Activated CD4-positive, alpha-beta T cell treated with anti-CD3 and anti-CD28 coated beads, Interleukin-2, amount 50 U/mL, for 48 hours (primary cell): ENCODE results near the gene TSSK6.

Experiments used
- DNase-seq, 2 experiments: peaks; one replicate each; pipeline ENCODE4 v3.0.0-alpha.2; 2020

TSSK6 gene

GRCh38 chr19:19514881-19515641 lies at the start of gene TSSK6:
TSSK6 (minus strand) TSS chr19:19515548; CDS start chr19:19515427, 121 bp downstream.
- no peak for DNase-seq

- DNase-seq = no peak
These were observed 48.0 kb upstream of the TSSK6 start for GRCh38 chr19:19563348-19563848.

- peak in 1 of 2 experiments; percentile 30 for DNase-seq
These were observed 47.5 kb upstream of the TSSK6 start for GRCh38 chr19:19562665-19563347.

GRCh38 chr19:19561946-19562664 lies 46.8 kb upstream of the TSSK6 start:
- no peak for DNase-seq

GRCh38 chr19:19559931-19560330 lies 44.6 kb upstream of the TSSK6 start:
- no peak for DNase-seq

DNA sequence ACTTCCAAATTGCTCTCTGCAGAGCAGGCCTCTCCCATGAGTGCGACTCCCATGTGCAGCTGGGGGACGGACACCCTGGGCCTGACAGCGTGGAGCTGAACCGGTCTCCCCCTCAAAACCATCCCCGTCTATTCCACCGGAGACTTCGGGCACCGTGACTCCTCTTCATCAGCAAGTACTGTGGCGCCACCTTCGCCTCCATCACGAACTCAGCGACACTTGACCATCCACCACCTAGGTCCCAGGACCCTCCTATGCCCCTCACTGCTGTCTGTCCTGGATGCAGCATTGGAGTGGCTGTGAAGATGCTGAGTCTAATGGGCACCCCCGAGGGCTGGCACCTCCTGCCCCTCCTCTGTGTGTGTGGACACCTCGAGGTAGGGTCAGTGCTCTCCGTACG lies 43.3 kb upstream of the TSSK6 start:
- no peak for DNase-seq

DNA sequence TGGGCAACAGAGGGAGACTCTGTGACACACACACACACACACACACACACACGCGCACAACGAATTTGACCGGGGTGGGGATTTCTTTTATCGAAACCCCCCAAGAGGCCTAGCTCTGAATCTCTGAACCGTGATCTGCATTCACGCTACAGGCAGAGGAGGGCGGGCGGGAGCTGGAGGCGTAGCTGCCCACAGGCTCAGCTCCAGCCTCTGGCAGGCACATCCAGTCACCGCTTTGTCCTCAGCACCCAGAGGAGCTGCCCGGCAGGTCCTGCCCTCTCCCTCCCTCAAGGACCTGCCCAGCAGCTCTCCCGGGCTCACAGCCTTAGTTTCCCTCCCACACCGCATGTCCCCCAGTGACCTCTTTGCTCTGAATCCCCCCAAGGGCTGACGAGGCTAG lies 42.7 kb upstream of the TSSK6 start:
- DNase-seq = no peak

DNA sequence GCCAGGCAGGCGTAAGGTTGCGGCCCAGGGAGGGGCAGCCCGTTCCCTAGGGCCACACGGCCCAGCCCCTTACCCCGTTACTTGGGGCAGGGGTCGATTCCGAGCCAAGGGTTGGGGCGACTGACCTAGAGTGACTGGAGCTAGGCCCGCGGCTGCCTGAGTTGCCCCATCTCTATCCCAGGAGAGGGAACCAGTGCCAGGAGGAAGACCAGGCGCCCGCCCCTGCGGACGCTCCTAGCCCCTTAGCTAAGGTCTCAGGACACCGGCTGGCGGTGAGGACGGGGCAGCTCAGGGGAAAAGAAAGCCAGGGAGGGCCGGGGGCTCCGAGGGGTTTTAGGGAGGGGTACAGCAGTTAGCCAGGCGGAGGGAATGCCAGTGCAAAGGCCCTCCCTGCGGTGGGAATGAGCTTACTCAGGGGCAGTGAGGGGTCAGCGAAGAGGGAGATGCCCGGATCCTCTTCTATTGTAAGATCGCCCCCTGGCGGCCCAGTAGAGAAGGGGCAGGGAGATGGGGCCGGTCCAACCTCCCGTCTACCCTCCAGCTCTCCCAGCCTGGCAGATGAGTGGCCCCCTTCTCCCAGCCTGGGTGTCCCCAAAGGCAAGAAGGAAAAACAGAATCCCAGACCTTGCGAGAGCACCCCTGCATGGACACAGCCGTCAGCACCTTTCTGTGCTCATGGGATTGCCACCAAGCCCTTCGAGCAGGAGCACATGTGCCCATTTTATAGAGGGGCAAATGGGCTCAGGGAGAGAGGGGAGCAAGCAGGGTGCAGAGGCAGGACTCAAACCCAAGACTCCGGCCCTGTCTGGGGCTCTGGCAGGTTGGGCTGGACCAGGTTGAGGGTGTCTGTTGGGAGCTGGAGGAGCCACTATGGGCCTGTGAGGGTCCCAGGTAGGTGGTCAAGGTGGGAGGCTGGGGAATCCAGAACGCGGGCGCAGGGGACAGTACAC lies 39.0 kb upstream of the TSSK6 start:
- peak; percentile 74 to 79 for DNase-seq

GRCh38 chr19:19553670-19554069 lies 38.3 kb upstream of the TSSK6 start:
- DNase-seq = no peak

GRCh38 chr19:19552798-19553197 lies 37.5 kb upstream of the TSSK6 start:
- DNase-seq = peak; percentile 38 to 46

DNA sequence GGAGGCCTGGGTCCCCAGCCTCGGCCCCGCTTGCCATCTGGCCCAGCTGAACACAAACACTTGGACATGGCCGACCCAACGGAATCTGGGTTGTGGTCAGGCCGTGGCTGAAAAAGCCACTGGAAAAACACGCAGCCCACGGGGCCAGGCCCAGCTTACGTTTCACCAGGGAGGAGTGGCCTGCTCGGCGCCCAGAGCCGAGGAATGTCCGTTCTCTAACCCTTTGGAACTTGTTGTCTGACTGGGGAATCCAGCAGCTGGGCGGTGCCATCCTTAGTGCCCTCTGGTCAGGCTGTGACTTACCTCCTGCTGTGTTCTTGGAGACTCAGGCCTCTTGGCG lies 36.5 kb upstream of the TSSK6 start:
- no peak for DNase-seq

DNA sequence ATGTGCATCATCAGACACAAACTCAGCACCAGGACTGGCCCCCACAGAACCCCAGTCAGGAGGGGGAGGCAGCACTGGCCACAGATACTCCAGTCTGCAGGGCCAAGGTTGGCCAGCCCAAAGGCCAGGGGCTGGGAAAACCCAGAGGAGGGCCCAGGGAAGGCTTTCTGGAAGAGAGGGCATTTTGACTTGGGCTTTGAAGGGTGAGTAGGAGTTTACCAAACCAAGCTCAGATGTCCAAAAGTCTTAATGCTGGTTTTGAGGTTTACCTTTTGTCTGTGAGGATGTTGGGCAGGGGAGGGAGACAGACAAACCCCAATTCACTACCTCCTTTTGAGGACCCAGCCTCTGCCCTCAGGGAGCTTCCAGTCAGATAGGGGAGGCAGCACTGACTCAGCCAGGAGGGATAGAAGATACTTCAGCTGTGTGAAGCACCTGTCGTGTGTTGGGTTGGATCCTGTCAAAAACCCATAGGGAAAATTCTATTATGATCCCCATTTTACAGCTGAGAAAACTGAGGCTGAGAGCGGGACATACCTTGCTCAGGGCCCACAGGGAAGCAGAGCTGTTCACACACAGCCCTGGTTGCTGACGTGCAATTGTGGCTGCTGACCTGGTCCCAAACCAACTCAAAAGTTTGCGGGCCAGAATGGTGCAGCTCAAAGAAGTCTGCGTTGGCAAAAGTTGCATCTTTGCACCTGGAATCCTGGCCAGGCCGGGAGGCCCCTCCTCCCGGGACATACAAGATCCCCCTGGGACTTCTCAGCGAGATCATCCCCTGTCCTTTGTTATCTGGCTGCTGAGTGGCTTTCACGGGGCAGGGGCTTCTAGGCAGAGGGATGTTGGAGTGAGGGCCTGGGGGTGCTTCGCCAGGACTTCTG lies 35.9 kb upstream of the TSSK6 start:
- DNase-seq = no peak

GRCh38 chr19:19550485-19550929 lies 35.2 kb upstream of the TSSK6 start:
- DNase-seq = no peak

DNA sequence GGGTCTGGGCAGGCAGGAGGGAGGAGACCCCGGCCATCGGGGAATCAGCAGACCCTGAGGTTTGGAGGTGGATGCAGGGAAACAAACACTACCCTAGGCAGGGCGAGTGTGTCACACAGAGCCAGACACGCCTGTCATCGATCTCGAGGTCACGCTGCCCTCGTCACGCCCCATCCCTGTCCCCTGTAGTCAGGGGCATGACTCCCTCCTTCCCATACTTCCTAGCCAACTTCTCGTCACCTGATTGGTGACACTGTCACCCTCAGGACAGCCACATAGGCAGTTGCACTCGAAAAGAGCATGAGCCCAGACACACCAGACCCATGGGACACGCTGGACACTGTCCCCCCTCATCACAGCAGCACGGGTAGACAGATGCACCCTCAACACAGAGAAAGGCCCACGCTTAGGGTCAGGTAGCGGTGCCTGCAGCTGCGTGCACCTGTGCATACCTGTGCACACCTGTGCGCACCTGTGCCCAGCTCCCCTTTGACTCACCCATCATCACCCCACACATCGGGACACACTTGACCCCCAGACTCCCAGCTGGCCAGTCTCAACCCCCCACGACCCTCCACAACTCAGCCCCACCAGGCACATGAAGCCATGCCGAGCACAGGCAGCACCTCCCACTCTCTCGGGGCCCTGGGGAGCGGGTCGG lies 34.6 kb upstream of the TSSK6 start:
- DNase-seq = no peak

GRCh38 chr19:19548915-19549759 lies 33.8 kb upstream of the TSSK6 start:
- DNase-seq = no peak

DNA sequence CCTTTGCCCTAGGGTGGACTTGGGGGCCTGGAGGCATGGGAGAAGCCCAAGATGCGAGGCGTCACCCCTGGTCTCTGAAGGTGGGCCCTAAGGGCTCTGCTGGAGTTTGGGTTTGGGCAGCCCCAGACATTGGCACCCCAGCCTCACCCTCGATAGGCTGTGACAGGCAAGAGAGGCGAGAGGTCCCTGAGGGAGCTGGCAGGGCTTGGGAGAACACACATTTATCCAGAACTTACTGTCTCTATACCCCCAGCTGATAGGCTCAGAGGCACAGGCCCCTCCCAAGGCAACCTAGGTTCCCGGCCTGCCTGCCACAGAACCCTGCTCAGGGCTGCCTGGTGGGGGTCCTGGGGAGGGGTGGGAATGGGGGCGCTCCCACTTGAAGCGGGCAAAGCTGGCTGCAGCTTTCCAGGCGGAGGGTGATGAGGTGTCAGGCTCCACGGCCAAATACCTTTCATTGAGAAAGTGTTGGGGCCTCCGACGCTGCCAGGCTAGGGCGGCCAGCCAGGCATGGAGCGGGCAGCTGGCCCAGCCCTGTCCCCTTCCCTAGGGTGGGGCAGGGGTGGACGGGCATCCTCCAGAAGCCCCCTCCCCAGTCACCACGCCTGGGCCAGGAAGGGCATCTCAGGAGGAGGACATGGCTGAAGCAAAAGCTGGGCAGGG lies 32.5 kb upstream of the TSSK6 start:
- DNase-seq = no peak

- DNase-seq = no peak
These were observed 31.4 kb upstream of the TSSK6 start for GRCh38 chr19:19546751-19547162.

GRCh38 chr19:19545707-19546106 lies 30.4 kb upstream of the TSSK6 start:
- no peak for DNase-seq

GRCh38 chr19:19544954-19545591 lies 29.7 kb upstream of the TSSK6 start:
- DNase-seq = no peak
